Hepatocyte (in vitro differentiated cells): ENCODE results near the gene NGEF. TPM values are rescaled to one million over a fixed set of nuclear protein-coding genes. Genes with fewer than 3 reads are reported as not detected.
A peak's percentile ranks its signal among the peaks of the same experiment; 100 is the strongest.

Experiments used
- DNase-seq: peaks from one replicate; pipeline ENCODE4 v3.0.0-alpha.2; 2016; ENCODE audit warnings: low spot score
- H2AFZ ChIP-seq: fragments of 200-600 bp; sonication (generic); 2 replicates; pipeline ENCODE4 v1.6.0; 2016; ENCODE audit warnings: antibody characterized with exemption, mild to moderate bottlenecking
- H3K27ac ChIP-seq: fragments of 200-600 bp; sonication (generic); 2 replicates; pipeline ENCODE4 v1.5.1; 2016; ENCODE audit warnings: mild to moderate bottlenecking
- H3K27me3 ChIP-seq: fragments of 200-600 bp; sonication (generic); 2 replicates; pipeline ENCODE4 v1.6.1; 2016
- H3K36me3 ChIP-seq: fragments of 200-600 bp; sonication (generic); replicated peaks from 2 replicates; pipeline ENCODE4 v1.5.1; 2016; ENCODE audit warnings: low read depth; ENCODE audit not compliant: insufficient read depth
- H3K4me1 ChIP-seq: fragments of 200-600 bp; sonication (generic); 2 replicates; pipeline ENCODE4 v1.5.1; 2016; ENCODE audit warnings: mild to moderate bottlenecking, moderate library complexity; ENCODE audit not compliant: insufficient read depth
- H3K4me2 ChIP-seq: fragments of 200-600 bp; sonication (generic); 2 replicates; pipeline ENCODE4 v1.6.0; 2016
- H3K4me3 ChIP-seq: fragments of 200-600 bp; sonication (generic); 2 replicates; pipeline ENCODE4 v1.5.1; 2016; ENCODE audit warnings: mild to moderate bottlenecking
- H3K79me2 ChIP-seq: fragments of 200-600 bp; sonication (generic); 2 replicates; pipeline ENCODE4 v1.6.0; 2017; ENCODE audit warnings: mild to moderate bottlenecking
- H3K9me2 ChIP-seq: fragments of 200-600 bp; sonication (generic); replicated peaks from 2 replicates; pipeline ENCODE4 v1.6.0; 2017; ENCODE audit warnings: mild to moderate bottlenecking; ENCODE audit not compliant: insufficient read depth
- H3K9me3 ChIP-seq: fragments of 200-600 bp; sonication (generic); 2 replicates; pipeline ENCODE4 v1.5.1; 2016; ENCODE audit warnings: low read depth, mild to moderate bottlenecking
- H4K20me1 ChIP-seq: fragments of 200-600 bp; sonication (generic); 2 replicates; pipeline ENCODE4 v1.6.0; 2016; ENCODE audit warnings: mild to moderate bottlenecking; ENCODE audit not compliant: insufficient read depth, poor library complexity, severe bottlenecking
- EZH2 ChIP-seq: fragments of 200-600 bp; sonication (generic); IDR thresholded peaks from 2 replicates; pipeline ENCODE4 v1.6.1; 2016; ENCODE audit warnings: antibody characterized with exemption, mild to moderate bottlenecking, borderline replicate concordance
- EZH2phosphoT487 ChIP-seq: fragments of 200-600 bp; sonication (generic); IDR thresholded peaks from one replicate; pipeline ENCODE4 v1.6.1; 2018; ENCODE audit warnings: antibody characterized with exemption, mild to moderate bottlenecking, low read depth, moderate library complexity; ENCODE audit not compliant: unreplicated experiment, severe bottlenecking
- WGBS: methylation state at CpG from one replicate; pipeline ENCODE4 v1.1.6; 2016; ENCODE audit warnings: low lambda C conversion rate; ENCODE audit errors: missing lambda C conversion rate; 5-methylcytosine and 5-hydroxymethylcytosine counted together
- polyA plus RNA-seq: library from polyadenylated mRNA; unstranded; fragments of >200 nt; fragmentation: Nextera tagmentation; extraction: Ambion mirVana; gene quantifications from 2 replicates; pipeline ENCODE4 v1.2.1, GENCODE V29; 2016
- total RNA-seq: library from RNA; depleted of rRNA; stranded (reverse); fragments of >200 nt; gene quantifications from 2 replicates; pipeline ENCODE4 v1.2.3, GENCODE V29; 2014
- TF ChIP-seq, protein P1 (sequence below): fragments of 200-600 bp; sonication (generic); IDR thresholded peaks from 2 replicates; pipeline ENCODE4 v1.5.1; 2016; ENCODE audit warnings: antibody characterized with exemption, mild to moderate bottlenecking; ENCODE audit not compliant: poor library complexity

The NGEF gene
- total and polyA plus RNA-seq, 2 experiments from 2014 or later: 2.2 to 3.2 TPM

DNA sequence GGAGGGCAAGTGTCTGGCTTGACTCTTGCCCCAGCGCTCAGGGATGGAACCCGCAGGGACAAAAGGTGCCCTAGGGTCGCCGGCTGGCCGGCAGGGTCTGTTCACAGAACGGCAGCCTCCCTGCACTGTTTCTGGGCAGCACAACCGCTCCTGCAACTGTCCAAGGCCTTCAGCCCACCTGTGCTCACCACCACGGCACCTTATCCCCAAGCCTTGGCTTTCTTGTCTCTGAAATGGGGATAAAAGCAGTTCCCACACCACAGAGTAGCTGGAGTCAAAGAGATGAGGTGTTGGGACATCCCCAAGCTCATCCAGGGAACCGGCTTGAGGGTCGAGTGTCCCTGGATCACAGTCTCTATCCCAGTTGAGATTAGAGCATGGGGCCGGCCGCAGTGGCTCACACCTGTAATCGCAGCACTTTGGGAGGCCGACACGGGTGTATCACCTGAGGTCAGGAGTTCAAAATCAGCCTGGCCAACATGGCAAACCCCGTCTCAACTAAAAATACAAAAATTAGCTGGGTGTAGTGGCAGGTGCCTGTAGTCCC, 138.3 kb downstream of the NGEF start:
- Histone ChIP-seq H3K79me2 (no peaks in the 10 kb centered on the region), H3K36me3 (no peaks in the 10 kb centered on the region), H3K27me3 (no peaks in the 10 kb centered on the region), H3K4me2 (no peak overlapping the region), H3K4me1 (peaks cover 8% of the 10 kb centered on the region), H3K9me3 (no peaks in the 10 kb centered on the region), H2AFZ (no peak overlapping the region), H3K4me3 (no peak overlapping the region), H4K20me1 (no peaks in the 10 kb centered on the region), H3K9me2 (no peaks in the 10 kb centered on the region), H3K27ac (peak overlapping the region; percentile 52)
- WGBS: 95% methylated on average over 16 of the region's 16 CpGs
- no peak for DNase-seq
- TF ChIP-seq EZH2 (no peak), EZH2phosphoT487 (no peak)
- TF ChIP-seq, protein P1, sequence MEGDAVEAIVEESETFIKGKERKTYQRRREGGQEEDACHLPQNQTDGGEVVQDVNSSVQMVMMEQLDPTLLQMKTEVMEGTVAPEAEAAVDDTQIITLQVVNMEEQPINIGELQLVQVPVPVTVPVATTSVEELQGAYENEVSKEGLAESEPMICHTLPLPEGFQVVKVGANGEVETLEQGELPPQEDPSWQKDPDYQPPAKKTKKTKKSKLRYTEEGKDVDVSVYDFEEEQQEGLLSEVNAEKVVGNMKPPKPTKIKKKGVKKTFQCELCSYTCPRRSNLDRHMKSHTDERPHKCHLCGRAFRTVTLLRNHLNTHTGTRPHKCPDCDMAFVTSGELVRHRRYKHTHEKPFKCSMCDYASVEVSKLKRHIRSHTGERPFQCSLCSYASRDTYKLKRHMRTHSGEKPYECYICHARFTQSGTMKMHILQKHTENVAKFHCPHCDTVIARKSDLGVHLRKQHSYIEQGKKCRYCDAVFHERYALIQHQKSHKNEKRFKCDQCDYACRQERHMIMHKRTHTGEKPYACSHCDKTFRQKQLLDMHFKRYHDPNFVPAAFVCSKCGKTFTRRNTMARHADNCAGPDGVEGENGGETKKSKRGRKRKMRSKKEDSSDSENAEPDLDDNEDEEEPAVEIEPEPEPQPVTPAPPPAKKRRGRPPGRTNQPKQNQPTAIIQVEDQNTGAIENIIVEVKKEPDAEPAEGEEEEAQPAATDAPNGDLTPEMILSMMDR: no peak

DNA sequence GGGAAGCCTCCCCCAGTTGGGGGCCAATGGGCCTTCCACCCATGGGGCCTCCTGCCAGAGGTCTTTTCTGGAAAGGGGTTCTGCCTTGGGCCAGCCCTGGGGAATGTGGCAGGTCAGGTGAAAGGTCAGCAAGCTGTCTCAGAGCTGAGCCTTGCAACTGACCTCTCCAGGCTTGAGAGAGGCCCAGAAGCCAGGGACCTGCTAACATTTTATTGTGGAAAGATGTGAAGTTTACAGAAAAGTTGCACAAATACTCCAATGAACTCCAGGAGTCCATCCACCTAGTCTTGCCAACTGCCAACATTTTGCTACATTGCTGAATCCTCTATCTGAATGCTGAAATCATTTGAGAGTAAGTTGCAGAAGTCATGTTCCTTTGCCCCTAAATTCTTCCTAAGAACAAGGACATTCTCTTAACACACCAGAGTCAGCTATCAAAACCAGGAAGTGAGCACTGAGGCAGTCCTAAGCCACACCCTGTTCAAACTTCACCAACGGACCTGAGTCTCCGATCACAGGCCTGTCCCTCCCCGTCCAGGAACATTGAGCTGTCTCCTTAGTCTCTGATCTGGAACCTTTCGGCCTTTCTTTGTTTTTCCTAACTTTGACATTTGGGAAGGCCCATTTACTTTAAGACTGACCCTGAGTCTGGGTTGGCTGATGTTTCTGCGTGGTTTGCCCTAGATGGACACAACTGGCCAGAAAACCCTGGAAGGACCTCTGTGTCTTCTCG, 139.0 kb downstream of the NGEF start:
- H3K27ac ChIP-seq: peak overlapping the region; percentile 52
- H3K79me2 ChIP-seq: no peaks in the 10 kb centered on the region
- WGBS: 66% methylated on average over 6 of the region's 6 CpGs

DNA sequence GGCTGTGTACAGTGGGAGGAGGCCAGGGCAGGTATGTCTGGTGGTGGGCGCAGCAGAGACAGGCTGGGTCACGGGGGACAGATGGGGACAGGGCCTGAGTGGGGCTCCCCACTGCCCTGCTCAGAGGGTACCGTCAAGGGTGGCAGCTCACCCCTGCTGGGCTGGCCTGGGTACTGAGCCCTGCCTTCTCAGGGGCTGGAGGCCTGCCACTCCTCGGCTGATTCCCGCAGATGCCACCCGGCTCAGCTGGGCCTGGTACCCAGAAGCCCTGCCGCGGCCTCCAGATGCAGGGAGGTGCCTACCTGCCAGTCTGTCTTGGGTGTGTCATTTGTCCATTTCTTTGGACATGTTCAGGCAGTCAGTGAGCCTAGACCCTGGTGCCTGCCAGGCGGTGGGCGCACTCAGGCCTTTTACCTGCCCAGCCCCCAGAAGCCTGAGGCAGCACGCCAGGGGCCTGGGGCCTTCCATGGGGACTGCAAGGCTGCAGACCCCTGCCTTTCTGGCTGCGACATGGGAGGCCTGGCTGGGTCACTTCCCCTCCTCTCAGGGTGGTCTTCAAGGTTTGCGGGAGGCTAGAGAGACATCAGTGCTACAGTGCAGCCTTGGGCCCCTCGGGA, 139.7 kb downstream of the NGEF start:
- H3K9me3 ChIP-seq: no peaks in the 10 kb centered on the region
- H3K79me2 ChIP-seq: no peaks in the 10 kb centered on the region
- TF ChIP-seq EZH2phosphoT487 (no peak), EZH2 (no peak)
- TF ChIP-seq, protein P1: no peak
- no peaks in the 10 kb centered on the region for H3K9me2 ChIP-seq
- H3K4me2 ChIP-seq: no peak overlapping the region
- peak overlapping the region; percentile 52 for H3K27ac ChIP-seq
- no peaks in the 10 kb centered on the region for H4K20me1 ChIP-seq
- peaks cover 8% of the 10 kb centered on the region for H3K4me1 ChIP-seq
- H3K4me3 ChIP-seq: no peak overlapping the region
- no peaks in the 10 kb centered on the region for H3K36me3 ChIP-seq
- DNase-seq: no peak
- H2AFZ ChIP-seq: no peak overlapping the region
- H3K27me3 ChIP-seq: no peaks in the 10 kb centered on the region
- WGBS: 94% methylated on average over 14 of the region's 14 CpGs

More for the DNA sequence above, 139.0 kb downstream of the NGEF start:
- H3K9me3 ChIP-seq: no peaks in the 10 kb centered on the region
- H3K4me2 ChIP-seq: no peak overlapping the region
- DNase-seq: peak; percentile 50
- no peaks in the 10 kb centered on the region for H4K20me1 ChIP-seq
- no peaks in the 10 kb centered on the region for H3K36me3 ChIP-seq
- no peak for TF ChIP-seq EZH2phosphoT487
- TF ChIP-seq EZH2: no peak
- TF ChIP-seq, protein P1: no peak
- no peak overlapping the region for H3K4me3 ChIP-seq
- no peak overlapping the region for H2AFZ ChIP-seq
- peaks cover 8% of the 10 kb centered on the region for H3K4me1 ChIP-seq
- H3K9me2 ChIP-seq: no peaks in the 10 kb centered on the region
- H3K27me3 ChIP-seq: no peaks in the 10 kb centered on the region
